ENCODE measurements around the gene SLC25A29.
"Not testable (repeated sequence)": the region's sequence is repeated elsewhere in the genome, so short reads cannot be mapped to it uniquely, and the experiment has no call there.

Gene SLC25A29

DNA sequence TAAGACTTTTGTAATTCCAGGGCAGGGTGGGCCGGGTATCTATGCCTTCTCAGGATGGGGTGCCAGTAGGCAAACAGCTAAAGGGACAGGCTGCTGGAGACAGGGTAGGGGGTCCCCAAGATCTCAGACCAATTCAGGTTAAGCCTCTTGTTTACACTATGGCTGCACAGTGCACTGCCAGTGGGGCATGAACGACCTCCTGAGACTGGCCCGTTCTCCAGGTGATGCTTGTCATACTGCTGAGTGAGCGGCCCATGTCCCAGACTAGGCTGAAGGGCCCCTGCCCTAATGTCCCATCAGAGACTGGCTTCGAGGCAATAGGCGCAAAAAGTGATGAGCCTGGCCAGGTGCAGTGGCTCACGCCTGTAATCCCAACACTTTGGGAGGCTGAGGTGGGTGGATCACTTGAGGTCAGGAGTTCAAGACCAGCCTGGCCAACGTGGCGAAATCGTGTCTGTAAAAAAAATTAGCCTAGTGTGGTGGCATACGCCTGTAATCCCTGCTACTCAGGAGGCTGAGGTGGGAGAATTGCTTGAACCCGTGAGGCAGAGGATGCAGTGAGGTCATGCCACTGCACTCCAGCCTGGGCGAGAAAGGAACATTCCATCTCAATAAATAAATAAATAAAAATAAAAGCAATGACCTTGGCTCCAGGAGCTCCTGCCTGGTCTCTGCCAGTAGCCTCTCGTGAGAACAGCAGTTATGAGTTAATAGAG, 12.6 kb downstream of the SLC25A29 start:
- DNase-seq (ENCODE audit: low read depth) = no peak

DNA sequence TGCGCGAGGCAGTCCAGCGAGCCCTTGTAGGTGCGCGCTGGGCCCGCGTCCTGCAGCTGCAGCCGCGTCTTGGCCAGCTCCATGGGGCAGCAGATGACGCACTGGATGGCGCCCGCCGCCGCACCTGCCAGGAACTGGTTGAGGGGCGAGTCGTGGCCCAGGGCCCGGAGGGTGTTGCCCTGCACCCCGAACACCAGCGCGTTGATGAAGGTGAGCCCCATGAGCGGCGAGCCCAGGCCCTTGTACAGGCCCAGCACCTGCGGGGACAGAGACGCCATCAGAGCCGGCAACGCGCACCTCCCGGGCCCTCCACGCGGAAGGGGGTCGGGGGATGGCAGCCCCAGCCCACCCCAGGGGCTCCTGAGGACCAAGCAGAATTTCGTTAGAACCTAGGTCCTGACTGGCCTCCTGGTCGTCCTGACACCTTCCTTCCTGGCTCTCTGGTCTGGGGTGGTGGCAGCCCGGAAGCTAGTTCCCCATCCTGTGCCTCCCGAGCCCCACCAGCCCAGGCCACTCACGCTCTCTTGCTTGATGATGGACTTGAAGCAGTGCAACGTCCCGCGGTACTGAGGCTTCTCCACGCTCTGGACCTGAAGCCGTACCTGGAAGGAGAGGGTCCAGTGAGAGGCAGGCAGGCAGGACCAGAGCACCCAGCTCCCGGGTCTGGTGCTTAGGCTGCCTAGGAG, 13.3 kb downstream of the SLC25A29 start:
- DNase-seq (ENCODE audit: low read depth) = no peak

DNA sequence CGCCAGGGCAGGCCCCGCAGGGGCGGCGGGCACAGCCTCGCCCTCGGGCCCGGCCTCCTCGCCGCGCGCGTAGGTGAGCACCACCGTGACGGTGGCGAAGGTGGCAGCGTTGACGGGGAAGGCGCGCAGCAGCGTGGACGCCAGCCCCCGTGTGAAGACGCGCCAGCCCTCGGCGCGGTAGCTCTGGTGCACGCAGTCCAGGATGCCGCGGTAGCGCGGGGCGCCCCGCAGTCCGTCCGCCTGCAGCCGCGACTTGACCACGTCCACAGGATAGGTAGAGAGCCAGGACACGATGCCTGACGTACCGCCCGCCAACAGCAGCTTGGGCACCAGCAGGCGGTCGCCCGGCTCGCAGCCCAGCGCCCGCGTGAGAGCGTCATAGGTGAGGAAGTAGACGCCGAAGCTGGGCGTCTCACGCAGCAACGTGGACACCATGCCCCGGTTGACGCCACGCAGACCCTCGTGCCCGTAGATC, 13.9 kb downstream of the SLC25A29 start:
- no peak for DNase-seq (ENCODE audit: low read depth)

DNA sequence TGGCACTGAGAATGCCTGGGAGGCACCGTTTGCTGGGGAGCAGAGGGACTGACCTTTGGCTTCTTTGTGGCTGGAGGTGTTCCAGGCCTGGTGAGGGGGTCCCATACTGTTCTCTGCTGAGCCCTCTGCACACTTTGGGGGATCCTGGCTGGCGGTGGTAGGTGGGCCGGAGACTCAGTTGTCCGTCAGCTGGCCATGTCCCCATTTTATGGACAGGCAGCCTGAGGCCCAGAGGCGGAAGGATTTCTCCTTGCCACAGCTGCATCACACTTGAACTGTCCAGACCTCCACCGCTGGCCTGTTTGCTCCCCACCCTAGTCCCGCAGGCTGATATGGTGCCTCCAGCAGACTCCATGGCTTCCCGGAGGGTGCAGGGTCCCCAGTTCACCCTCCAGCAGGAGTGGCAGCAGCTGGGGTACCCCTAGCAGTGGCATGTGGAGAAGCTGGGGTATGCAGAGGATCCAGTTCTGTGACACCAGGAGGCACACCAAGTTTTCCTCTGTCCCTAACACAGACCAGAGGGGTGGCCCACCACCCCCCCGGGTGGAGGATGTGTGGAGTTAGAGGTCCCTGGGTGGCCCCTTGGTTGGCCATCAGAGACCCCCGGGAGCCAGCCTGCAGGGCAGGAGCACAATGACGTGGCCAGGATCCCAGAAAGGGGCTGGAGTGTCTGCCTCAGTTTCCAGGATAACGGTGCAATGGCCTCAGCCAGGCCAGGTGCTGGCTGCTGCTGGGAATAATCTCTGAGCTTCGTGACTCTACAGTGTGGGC, 14.8 kb downstream of the SLC25A29 start:
- no peak for DNase-seq (ENCODE audit: low read depth)

DNA sequence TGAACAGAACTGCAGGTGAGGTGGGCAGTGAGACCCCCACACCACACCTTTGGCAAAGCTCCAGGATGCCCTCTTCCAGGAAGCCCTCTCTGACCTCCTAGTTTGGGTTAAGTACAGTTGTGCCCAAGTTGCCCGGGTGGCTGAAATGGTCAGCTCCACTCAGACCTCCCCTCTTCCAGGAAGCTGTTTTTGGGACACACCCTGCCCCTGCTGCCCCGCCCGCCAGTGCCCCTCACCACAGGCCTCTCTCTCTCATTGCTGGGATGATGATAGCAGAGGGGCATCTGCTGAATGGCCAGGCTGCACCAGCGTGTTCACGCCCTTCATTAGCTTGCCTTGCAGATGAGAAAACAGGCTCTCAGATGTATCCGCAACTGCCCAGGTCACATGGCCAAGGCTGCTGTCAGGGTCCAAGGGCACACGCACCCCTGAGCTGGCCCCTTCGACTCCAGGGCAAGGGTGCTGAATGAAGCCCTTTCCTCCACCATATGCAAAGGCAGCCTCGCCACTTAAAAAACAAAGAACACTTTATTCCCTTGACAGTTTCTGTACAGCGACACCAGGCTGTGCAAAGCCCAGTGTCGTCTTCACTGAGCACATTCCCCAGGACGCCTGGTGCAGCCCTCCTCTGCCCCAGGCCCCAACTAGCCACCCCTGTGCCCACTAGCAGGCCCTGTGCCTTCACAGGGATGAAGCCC, 15.5 kb downstream of the SLC25A29 start:
- no peak for DNase-seq (ENCODE audit: low read depth)

DNA sequence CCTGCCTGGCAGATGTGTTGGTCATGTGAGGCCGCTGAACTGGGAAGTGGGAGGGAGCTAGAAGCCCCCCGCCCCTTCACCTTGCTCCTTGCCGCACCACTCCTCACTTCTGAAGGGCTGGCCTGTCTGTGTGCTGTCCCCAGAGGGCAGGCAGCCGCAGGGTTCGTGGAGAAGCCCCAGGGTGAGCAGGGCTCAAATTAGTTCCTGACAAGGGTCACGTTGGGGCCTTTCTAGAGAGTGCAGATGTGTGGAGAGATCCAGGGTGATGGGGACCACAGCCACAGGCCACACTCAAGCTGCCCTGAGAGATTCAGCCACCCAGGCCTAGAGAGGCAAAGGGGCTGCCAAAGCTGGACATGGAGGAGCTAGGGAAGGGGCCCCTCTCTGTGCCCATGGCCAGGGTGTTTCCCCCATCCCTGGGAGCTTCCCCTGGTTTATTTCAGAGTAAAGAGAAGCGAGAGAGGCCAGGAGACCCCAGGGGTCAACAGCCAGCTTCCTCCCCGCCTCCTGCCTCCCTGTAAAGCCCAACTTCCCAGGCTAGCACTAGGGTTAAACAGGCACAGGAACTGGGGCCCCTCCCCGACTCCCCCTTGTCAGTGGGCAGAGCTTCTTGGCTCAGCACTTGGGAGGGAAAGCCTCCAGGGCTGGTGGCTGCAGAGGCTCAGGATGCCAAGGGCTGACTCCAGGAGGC, 16.2 kb downstream of the SLC25A29 start:
- DNase-seq (ENCODE audit: low read depth) = no peak

DNA sequence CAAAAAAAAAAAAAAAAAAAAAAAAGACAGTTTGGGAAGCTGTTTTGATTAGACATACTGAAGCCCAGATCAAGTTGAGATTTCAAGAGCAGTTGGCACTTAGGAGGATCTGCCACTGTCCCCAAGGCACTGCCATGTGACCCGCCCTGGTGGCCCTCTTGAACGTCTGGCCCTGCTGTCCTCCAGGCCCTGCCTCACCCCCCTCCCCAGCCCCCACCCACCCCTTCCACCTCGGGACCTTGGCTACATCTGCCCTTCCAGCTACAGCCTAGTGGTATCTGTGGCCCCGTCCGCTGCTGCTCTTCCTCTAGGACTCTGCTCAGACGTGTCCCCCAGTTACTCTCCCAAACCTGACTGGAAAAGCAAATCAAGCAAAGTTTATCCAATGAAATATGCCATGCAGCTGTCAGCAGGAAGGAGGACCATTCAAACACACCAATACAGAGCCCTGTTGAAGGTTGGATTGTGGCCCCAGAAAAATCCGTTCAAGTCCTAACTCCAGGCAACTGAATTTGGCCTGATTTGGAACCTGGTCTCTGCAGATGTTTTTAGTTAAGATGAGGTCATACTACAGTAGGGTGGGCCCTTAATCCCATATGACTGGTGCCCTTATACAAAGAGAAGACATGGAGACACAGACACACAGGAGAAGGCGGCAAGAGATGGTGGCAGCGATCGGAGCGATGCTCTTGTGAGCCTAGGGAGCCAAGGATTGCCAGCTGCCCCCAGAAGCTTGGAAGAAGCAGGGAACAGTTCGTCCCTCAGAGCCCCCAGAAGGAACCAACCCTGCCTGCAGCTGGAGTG, 17.7 kb downstream of the SLC25A29 start:
- no peak for DNase-seq (ENCODE audit: low read depth)

DNA sequence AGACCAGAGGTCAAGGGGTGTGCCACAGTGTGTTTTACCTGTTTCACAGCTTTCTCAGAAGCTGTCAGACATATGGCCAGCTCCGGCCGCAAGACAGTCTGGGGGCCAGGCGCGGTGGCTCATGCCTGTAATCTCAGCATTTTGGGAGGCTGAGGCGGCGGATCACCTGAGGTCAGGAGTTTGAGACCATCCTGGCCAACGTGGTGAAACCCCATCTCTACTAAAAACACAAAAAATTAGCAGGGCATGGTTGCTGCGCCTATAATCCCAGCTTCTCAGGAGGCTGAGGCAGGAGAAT, 18.3 kb downstream of the SLC25A29 start:
- DNase-seq (ENCODE audit: low read depth) = not testable (repeated sequence)

DNA sequence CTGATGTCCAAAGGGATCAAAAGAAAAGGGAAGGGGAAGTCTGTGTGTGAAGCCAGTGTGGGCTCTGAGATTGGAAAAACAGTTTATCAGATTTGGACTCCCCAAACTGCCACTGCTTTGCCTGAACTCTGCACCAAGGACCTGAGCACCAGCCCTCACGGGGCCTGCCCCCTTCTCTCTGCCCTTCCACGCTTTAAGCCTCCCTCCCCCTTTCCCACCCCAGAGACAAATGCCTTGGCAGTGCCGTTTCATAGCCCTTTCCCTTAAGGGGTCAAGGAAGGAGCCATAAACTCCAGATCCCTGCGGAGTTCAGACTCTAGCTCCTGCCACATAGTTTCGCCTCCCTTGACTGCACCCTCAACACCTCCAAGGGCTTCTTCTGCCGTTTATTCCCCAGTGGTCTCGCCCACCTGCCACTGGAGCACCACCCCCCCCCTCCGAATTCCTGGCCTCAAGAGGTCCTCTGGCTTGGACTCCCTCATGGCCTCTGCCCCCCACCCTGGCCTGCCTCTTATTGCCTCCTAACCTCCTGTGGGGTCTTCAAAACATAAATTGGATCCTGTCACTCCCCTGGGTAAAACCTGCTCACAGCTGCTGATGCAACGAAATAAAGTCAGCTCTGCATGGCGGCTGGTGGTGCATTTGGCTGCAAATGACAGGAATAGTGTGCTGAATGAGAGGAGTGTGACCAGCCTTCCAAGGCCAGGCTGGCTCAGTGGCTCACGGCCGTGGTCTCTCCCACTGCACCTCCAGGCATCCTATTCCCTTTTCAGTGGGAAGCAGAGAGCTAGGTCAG, 18.8 kb downstream of the SLC25A29 start:
- DNase-seq (ENCODE audit: low read depth) = no peak

DNA sequence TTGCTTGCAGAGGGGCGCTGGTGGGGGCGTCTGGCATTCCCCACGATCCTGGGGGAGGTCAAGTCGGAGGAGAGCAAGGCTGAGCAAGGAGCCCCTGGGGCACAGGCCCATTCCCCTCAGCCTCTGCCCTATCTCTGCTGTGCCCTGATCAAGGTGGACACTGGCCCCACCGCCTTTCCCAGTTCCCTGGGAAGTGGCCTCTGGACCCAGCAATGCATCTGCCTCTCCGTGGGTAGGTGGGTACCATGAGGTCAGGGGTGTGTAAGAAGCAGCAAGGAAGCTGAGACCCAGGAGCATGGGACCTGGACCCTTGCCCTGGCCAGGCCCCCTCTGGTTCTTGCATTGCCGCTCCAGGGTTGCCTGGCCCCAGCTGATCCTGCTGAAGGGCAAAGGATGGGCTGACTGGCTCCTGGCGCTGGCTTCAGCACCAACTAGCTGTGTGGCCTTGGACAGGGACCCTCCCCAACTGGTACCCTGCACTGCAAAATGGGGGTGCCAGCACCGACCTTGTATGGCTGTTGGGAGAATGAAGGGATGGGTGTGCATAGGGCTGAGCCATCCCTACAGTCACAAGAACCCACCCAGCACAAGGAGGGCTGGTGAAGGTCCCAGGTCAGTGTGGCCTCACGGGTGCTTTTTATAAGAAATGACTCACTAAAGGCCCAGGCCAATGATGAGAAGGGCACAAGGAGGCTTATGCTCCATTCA, 19.6 kb downstream of the SLC25A29 start:
- DNase-seq (ENCODE audit: low read depth) = no peak

DNA sequence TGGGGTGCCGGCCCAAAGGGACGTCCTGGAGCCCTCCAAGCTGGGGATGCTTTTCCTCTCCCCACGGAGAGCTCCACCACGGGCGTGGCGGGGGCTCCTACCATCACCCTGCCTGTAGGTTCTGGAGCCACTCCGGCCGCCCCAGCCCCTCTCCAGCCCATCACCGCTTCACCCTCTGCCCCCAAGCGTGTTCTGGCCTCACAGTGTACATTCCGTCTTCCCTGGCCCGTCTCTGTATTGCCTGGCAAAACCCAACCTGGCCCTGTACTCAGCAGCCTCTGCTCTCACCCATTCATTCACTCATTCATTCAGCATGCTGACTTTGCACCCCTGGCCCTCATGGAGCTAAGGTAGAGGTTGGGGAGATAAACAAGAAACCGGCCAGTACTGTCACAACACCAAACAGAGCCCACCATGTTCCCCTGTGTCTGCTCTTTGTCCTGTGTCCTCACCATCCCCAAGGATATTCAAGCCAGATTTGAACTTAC, 20.3 kb downstream of the SLC25A29 start:
- DNase-seq (ENCODE audit: low read depth) = no peak

DNA sequence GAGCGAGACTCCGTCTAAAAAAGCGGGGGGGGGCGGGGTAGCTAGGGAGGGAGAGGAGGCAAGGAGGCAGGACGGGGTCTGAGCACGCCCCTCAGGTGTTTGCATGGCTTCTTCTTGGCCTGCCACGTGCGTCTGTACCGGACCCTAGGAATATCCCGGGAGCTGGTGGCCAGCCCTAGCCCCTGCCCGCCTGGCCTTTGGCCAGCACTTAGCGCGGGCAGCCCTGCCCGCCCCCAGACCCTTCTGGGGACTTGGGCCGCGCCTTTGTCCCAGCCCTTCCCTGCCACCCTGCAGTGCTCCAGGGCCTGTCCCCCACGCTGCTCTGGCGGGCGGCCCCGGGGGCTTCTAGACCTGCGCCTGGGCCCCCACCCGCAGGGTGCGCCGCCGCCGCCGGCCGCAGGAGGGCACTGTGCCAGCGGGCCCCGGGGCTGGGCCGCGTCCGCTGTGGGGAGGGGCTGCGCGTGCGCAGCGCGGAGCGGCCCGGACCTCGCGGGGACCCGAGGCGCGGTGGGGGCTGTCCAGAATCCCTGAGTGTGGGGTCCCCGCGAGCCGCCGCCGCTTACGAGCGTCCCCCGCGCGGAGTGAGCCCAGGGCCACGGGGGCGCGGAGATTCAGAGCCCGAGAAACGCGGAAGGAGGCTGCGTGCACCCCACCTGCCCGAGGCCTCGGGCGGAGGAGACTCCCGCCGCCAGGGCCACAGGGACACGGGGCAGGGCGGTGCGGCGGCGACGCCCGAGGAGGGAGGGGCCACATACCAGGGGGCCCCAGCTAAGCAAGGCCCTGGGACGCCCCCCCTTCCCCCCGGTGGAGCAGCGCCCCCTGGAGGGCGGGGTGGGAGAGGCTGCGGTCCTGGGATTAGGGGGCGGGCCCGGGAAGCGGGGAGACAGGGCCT, 21.0 kb downstream of the SLC25A29 start:
- peak; percentile 82 for DNase-seq (ENCODE audit: low read depth)

DNA sequence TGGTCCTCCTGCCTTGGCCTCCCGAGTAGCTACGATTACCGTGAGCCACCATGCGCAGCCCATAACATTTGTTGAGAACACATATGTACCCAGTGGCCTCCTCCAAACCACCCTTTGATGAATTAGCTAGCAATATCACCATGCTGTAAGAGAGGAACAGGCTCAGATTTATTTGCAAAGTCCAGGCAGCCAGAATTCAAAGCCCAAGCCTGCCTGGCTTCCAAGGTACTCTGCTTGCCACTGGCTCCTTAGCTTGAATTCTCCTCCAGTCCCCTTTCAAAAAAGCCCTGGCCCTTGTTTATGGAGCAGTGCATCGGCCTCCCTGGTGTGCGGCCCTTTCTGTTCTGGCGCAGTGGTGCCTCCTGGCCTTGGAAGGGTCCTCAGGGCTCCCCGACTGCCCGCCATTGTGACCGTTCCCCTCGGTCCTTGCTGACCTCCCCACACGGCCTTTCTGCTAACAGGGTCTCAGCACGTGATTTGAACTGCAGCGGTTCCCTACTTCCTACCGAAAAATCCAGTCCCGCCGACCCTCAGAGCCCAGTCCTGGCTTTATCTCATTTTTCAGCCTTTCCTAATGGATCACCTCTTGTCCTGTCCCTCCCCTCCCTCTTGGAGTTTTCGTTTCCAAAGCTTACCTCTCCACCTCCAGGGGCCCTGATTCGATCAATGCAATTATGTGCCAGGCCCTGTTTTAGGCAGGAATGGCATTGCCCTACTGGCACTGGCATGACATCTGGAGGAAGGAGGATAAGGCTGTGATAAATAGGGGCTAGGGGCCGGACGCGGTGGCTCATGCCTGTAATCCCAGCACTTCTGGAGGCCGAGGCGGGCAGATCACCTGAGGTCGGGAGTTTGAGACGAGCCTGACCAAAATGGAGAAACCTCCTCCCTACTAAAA, 22.0 kb downstream of the SLC25A29 start:
- no peak for DNase-seq (ENCODE audit: low read depth)

DNA sequence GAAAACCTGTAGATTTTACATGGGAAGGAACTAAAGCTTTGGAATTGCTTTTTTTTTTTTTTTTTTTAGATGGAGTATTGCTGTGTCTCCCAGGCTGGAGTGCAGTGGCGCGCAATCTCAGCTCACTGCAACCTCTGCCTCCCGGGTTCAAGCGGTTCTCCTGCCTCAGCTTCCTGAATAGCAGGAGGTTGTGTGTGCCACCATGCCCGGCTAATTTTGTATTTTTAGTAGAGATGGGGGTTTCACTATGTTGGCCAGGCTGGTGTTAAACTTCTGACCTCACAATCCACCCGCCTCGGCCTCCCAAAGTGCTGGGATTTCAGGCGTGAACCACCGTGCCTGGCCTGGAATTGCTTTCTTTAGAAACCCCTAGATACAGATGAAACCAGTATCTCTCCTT, 22.8 kb downstream of the SLC25A29 start:
- DNase-seq (ENCODE audit: low read depth) = not testable (repeated sequence)

DNA sequence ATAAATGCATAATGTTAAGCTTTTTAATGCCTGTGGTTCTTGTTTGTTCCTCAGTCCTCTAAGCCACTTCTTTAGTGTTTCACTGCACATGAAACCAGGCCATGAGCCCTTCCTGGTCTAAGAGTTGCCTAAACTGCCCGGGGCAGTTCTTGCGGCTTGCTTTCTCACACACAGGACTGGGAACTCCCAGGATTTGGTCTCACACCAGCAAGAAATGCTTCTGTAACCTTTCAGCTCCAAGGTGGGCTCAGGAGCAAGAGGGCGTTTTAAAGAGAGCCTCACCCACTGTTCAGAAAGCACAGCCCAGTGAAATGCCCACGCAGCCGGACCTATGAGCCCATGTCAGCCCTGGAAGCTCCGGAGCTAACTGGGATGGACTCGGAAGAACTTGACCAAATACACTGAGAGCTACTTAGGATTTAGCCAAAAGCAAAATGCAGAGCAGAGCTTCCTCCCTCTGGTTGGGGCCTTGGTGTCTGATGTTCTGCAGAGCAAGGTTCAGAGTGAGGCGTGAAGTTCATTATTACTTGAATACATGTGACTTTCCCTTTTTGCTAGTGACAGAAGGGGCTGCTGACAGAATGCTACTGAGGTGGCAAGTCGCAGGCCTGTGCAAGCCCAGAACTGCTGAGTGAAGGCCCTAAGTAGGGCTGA, 23.4 kb downstream of the SLC25A29 start:
- DNase-seq (ENCODE audit: low read depth) = no peak

DNA sequence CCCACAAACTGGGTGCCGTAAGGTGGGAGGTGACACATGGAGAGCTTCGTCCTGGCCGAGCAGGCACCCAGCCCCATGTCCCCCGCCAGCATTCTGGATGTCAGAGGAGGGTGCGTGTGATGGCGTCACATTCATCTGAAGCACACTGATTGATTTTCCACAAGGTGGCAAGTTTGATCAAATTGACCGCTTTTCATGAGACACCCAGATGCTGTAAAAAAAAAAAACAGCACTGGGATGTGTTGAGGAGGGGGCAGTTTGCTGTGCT, 24.2 kb downstream of the SLC25A29 start:
- no peak for DNase-seq (ENCODE audit: low read depth)
